ENCODE results near the gene ST8SIA1. TPM values are rescaled to one million over a fixed set of nuclear protein-coding genes. Genes with fewer than 3 reads are reported as not detected.

Gene ST8SIA1
- total and polyA plus RNA-seq, 2 of the 4 experiments (the other 2 are of a cell fraction): not detected

- DNase-seq: no peak
- Histone ChIP-seq H4K91ac (ENCODE audit: insufficient read depth, low read depth, low read length) (no peak overlapping the region), H3K56ac (ENCODE audit: extremely low read depth, insufficient read depth, low read length) (no peak overlapping the region), H3K9me3 (ENCODE audit: control insufficient read depth, insufficient read depth, low read length) (no peaks in the 10 kb centered on the region), H2AFZ (replicated peaks; ENCODE audit: low read length, poor library complexity) (no peak overlapping the region), H2AK9ac (replicated peaks; ENCODE audit: low read depth, low read length, poor library complexity) (no peak overlapping the region), H2AK5ac (ENCODE audit: low read depth, low read length) (no peak overlapping the region), H2BK20ac (ENCODE audit: low read depth, low read length) (no peak overlapping the region), H3K14ac (replicated peaks; ENCODE audit: low read depth, low read length) (no peak overlapping the region), H3K9me1 (ENCODE audit: insufficient read depth, low read length) (no peaks in the 10 kb centered on the region), H3K18ac (ENCODE audit: low read depth, low read length) (no peak overlapping the region), H4K8ac (ENCODE audit: low read depth in 2 of 2, low read length in 2 of 2) (no peak overlapping the region), H3K79me1 (ENCODE audit: low read depth in 1 of 2, low read length in 2 of 2) (no peaks in the 10 kb centered on the region), H4K20me1 (ENCODE audit: insufficient read depth, low read length) (no peaks in the 10 kb centered on the region), H3K27ac (ENCODE audit: insufficient read depth, low read length) (no peak overlapping the region), H3K4me3 (ENCODE audit: insufficient read depth, low read depth, low read length) (no peak overlapping the region), H3K23ac (ENCODE audit: low read depth, low read length) (no peak overlapping the region), H3K36me3 (ENCODE audit: control insufficient read depth, insufficient read depth, low read length) (no peaks in the 10 kb centered on the region), H3K9ac (ENCODE audit: low read depth, low read length) (no peak overlapping the region), H2BK15ac (ENCODE audit: low read depth, low read length) (no peak overlapping the region), H2BK120ac (ENCODE audit: low read depth, low read length) (no peak overlapping the region), H3K27me3 (ENCODE audit: control insufficient read depth, insufficient read depth, low read length) (no peaks in the 10 kb centered on the region), H4K5ac (ENCODE audit: low read depth, low read length) (no peak overlapping the region), H3K4me2 (ENCODE audit: low read depth, low read length) (no peak overlapping the region), H3K4ac (ENCODE audit: low read depth, low read length) (no peak overlapping the region), H3K4me1 (ENCODE audit: control insufficient read depth, insufficient read depth, low read length) (no peaks in the 10 kb centered on the region), H2BK5ac (ENCODE audit: low read depth, low read length, poor library complexity, severe bottlenecking) (no peak overlapping the region)
- ChIA-PET POLR2A (ENCODE audit: unreplicated experiment) (no interaction called here), CTCF (no interaction called here)
- in situ Hi-C loops (cut with MboI; ENCODE audit: low sequenced_read_pairs) (no loop called here), dilution Hi-C loops (cut with HindIII; ENCODE audit: low sequenced_read_pairs, unreplicated experiment) (no loop called here), intact Hi-C loops (cut with micrococcal nuclease) (no loop called here)
- TF ChIP-seq ELK1 (IDR thresholded peaks at IDR 0.05; ENCODE audit: borderline replicate concordance, low read depth, low read length) (no peak), RCOR1 (IDR thresholded peaks at IDR 0.05; ENCODE audit: insufficient replicate concordance, low read length) (no peak), CTCF (conservative IDR thresholded peaks at IDR 0.05; ENCODE audit: low read depth, low read length) (no peak), RAD21 (IDR thresholded peaks at IDR 0.05; ENCODE audit: low read length) (no peak), POLR2A (IDR thresholded peaks at IDR 0.05; ENCODE audit: low read depth, low read length) (no peak), SMC3 (IDR thresholded peaks at IDR 0.05; ENCODE audit: low read depth, low read length) (no peak), CEBPB (IDR thresholded peaks at IDR 0.05; ENCODE audit: low read depth, low read length) (no peak), MXI1 (IDR thresholded peaks at IDR 0.05; ENCODE audit: borderline replicate concordance, low read depth, low read length) (no peak), CHD1 (IDR thresholded peaks at IDR 0.05; ENCODE audit: low read depth, low read length) (no peak), USF2 (IDR thresholded peaks at IDR 0.05; ENCODE audit: low read depth, low read length) (no peak), MAFK (IDR thresholded peaks at IDR 0.05; ENCODE audit: low read depth, low read length) (no peak), BHLHE40 (IDR thresholded peaks at IDR 0.05; ENCODE audit: low read depth, low read length) (no peak), FOS (IDR thresholded peaks at IDR 0.05; ENCODE audit: low read depth, low read length) (no peak), NFE2L2 (IDR thresholded peaks at IDR 0.05; ENCODE audit: low read depth, low read length) (no peak)
- BruUV-seq (replicated peaks): no TSS peak
- WGBS, 2 experiments (ENCODE audit: extremely low coverage in 2 of 2, insufficient read length in 1 of 2): 100% methylated on average over 1 of the region's 1 CpG; no CpG with 5 or more reads in 1 of the 2 experiments
- no peak for ATAC-seq (ENCODE audit: low read depth)
Measured at GRCh38 chr12:22353615-22354325, 19.3 kb upstream of the ST8SIA1 start.
